Hepatocyte (in vitro differentiated cells): ENCODE data around the gene SYT2. TPM values are rescaled to one million over a fixed set of nuclear protein-coding genes. Genes with fewer than 3 reads are reported as not detected.

Source experiments
- DNase-seq: peaks from one replicate; pipeline ENCODE4 v3.0.0-alpha.2; 2016; ENCODE audit warnings: low spot score
- H2AFZ ChIP-seq: fragments of 200-600 bp; sonication (generic); 2 replicates; pipeline ENCODE4 v1.6.0; 2016; ENCODE audit warnings: antibody characterized with exemption, mild to moderate bottlenecking
- H3K27ac ChIP-seq: fragments of 200-600 bp; sonication (generic); 2 replicates; pipeline ENCODE4 v1.5.1; 2016; ENCODE audit warnings: mild to moderate bottlenecking
- H3K27me3 ChIP-seq: fragments of 200-600 bp; sonication (generic); 2 replicates; pipeline ENCODE4 v1.6.1; 2016
- H3K36me3 ChIP-seq: fragments of 200-600 bp; sonication (generic); replicated peaks from 2 replicates; pipeline ENCODE4 v1.5.1; 2016; ENCODE audit warnings: low read depth; ENCODE audit not compliant: insufficient read depth
- H3K4me1 ChIP-seq: fragments of 200-600 bp; sonication (generic); 2 replicates; pipeline ENCODE4 v1.5.1; 2016; ENCODE audit warnings: mild to moderate bottlenecking, moderate library complexity; ENCODE audit not compliant: insufficient read depth
- H3K4me2 ChIP-seq: fragments of 200-600 bp; sonication (generic); 2 replicates; pipeline ENCODE4 v1.6.0; 2016
- H3K4me3 ChIP-seq: fragments of 200-600 bp; sonication (generic); 2 replicates; pipeline ENCODE4 v1.5.1; 2016; ENCODE audit warnings: mild to moderate bottlenecking
- H3K79me2 ChIP-seq: fragments of 200-600 bp; sonication (generic); 2 replicates; pipeline ENCODE4 v1.6.0; 2017; ENCODE audit warnings: mild to moderate bottlenecking
- H3K9me2 ChIP-seq: fragments of 200-600 bp; sonication (generic); replicated peaks from 2 replicates; pipeline ENCODE4 v1.6.0; 2017; ENCODE audit warnings: mild to moderate bottlenecking; ENCODE audit not compliant: insufficient read depth
- H3K9me3 ChIP-seq: fragments of 200-600 bp; sonication (generic); 2 replicates; pipeline ENCODE4 v1.5.1; 2016; ENCODE audit warnings: low read depth, mild to moderate bottlenecking
- H4K20me1 ChIP-seq: fragments of 200-600 bp; sonication (generic); 2 replicates; pipeline ENCODE4 v1.6.0; 2016; ENCODE audit warnings: mild to moderate bottlenecking; ENCODE audit not compliant: insufficient read depth, poor library complexity, severe bottlenecking
- EZH2 ChIP-seq: fragments of 200-600 bp; sonication (generic); IDR thresholded peaks from 2 replicates; pipeline ENCODE4 v1.6.1; 2016; ENCODE audit warnings: antibody characterized with exemption, mild to moderate bottlenecking, borderline replicate concordance
- EZH2phosphoT487 ChIP-seq: fragments of 200-600 bp; sonication (generic); IDR thresholded peaks from one replicate; pipeline ENCODE4 v1.6.1; 2018; ENCODE audit warnings: antibody characterized with exemption, mild to moderate bottlenecking, low read depth, moderate library complexity; ENCODE audit not compliant: unreplicated experiment, severe bottlenecking
- WGBS: methylation state at CpG from one replicate; pipeline ENCODE4 v1.1.6; 2016; ENCODE audit warnings: low lambda C conversion rate; ENCODE audit errors: missing lambda C conversion rate; 5-methylcytosine and 5-hydroxymethylcytosine counted together
- polyA plus RNA-seq: library from polyadenylated mRNA; unstranded; fragments of >200 nt; fragmentation: Nextera tagmentation; extraction: Ambion mirVana; gene quantifications from 2 replicates; pipeline ENCODE4 v1.2.1, GENCODE V29; 2016
- total RNA-seq: library from RNA; depleted of rRNA; stranded (reverse); fragments of >200 nt; gene quantifications from 2 replicates; pipeline ENCODE4 v1.2.3, GENCODE V29; 2014
- TF ChIP-seq, protein P1 (sequence below): fragments of 200-600 bp; sonication (generic); IDR thresholded peaks from 2 replicates; pipeline ENCODE4 v1.5.1; 2016; ENCODE audit warnings: antibody characterized with exemption, mild to moderate bottlenecking; ENCODE audit not compliant: poor library complexity

SYT2 gene
- total and polyA plus RNA-seq, 2 experiments from 2014 or later = 0.81 to 0.90 TPM

DNA sequence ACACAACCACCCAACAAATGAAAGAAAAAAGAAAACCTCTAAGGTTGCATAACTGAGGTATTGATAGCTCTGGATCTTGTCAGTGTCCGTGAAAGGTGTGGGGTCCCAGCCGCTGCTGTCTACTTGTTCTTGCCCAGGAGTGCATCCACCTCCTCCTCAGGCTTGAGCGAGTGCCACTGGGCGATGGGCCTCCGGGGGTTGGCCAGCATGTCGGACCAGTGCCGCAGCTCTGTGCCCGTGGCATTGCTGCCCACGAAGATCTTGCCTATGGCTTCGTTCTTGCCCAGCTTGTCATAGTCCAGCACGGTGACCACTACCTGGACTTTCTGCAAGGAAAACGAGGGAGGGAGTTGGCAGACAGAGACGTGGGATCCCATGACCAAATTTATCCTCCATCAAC is 113.6 kb downstream of the SYT2 start:
- Histone ChIP-seq H3K79me2 (no peaks in the 10 kb centered on the region), H3K27me3 (no peaks in the 10 kb centered on the region)

DNA sequence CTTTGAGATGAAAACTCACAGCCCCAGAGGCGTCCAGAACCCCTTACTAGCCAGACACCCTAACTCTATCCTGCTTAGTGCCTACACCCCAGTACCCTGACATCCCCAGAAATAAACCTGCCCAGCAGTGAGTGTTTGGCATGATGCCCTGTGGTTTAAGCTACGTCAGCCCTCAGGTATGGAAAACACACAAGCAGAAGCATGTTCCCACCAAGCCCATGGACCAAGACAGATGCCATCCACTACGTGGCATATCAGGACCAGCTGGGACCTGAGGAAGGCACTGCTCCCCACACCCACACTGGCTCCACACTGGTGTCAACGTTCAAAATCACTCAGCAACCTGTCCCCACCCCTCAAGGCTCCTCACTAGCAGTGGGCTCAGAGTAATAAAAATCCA is 116.4 kb downstream of the SYT2 start:
- H4K20me1 ChIP-seq = no peaks in the 10 kb centered on the region
- H3K9me2 ChIP-seq = no peaks in the 10 kb centered on the region
- H3K4me2 ChIP-seq = no peak overlapping the region
- no peak for DNase-seq
- 97% methylated on average over 4 of the region's 4 CpGs for WGBS
- H3K27ac ChIP-seq = no peak overlapping the region
- no peak overlapping the region for H2AFZ ChIP-seq
- H3K36me3 ChIP-seq = no peaks in the 10 kb centered on the region
- no peaks in the 10 kb centered on the region for H3K27me3 ChIP-seq
- no peaks in the 10 kb centered on the region for H3K79me2 ChIP-seq
- H3K9me3 ChIP-seq = no peaks in the 10 kb centered on the region
- TF ChIP-seq, protein P1, sequence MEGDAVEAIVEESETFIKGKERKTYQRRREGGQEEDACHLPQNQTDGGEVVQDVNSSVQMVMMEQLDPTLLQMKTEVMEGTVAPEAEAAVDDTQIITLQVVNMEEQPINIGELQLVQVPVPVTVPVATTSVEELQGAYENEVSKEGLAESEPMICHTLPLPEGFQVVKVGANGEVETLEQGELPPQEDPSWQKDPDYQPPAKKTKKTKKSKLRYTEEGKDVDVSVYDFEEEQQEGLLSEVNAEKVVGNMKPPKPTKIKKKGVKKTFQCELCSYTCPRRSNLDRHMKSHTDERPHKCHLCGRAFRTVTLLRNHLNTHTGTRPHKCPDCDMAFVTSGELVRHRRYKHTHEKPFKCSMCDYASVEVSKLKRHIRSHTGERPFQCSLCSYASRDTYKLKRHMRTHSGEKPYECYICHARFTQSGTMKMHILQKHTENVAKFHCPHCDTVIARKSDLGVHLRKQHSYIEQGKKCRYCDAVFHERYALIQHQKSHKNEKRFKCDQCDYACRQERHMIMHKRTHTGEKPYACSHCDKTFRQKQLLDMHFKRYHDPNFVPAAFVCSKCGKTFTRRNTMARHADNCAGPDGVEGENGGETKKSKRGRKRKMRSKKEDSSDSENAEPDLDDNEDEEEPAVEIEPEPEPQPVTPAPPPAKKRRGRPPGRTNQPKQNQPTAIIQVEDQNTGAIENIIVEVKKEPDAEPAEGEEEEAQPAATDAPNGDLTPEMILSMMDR = no peak
- no peak for TF ChIP-seq EZH2phosphoT487
- H3K4me3 ChIP-seq = no peak overlapping the region
- H3K4me1 ChIP-seq = peaks cover 8% of the 10 kb centered on the region

More for the DNA sequence above, 113.6 kb downstream of the SYT2 start:
- H3K4me2 ChIP-seq = no peak overlapping the region
- H3K4me3 ChIP-seq = no peak overlapping the region
- no peaks in the 10 kb centered on the region for H4K20me1 ChIP-seq
- no peaks in the 10 kb centered on the region for H3K9me3 ChIP-seq
- H2AFZ ChIP-seq = no peak overlapping the region
- no peaks in the 10 kb centered on the region for H3K36me3 ChIP-seq
- WGBS = 93% methylated on average over 13 of the region's 13 CpGs
- H3K9me2 ChIP-seq = no peaks in the 10 kb centered on the region
- no peaks in the 10 kb centered on the region for H3K4me1 ChIP-seq
- no peak for TF ChIP-seq EZH2phosphoT487
- TF ChIP-seq, protein P1 = no peak
- TF ChIP-seq EZH2 = no peak
- DNase-seq = no peak
- H3K27ac ChIP-seq = no peak overlapping the region

DNA sequence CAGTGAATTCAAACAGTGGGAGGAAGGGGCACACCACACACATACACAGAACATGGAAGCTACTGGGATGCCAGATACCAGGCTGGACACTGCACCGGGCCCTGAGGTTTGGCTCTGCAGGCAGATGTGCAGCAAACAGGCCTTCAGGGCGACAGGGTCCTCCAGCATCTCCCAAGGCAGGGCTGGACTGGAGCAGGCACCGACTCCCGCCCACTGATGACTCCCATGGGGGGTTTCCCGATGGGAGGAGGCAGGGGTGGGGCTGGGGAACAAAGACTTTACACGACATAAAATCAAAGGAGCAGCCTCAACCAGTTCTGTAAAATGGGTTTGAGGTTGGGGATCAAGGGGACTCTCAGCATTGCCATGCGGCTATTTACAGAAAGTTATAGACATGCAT is 118.1 kb downstream of the SYT2 start:
- Histone ChIP-seq H3K4me3 (no peak overlapping the region), H3K36me3 (no peaks in the 10 kb centered on the region), H3K27ac (no peak overlapping the region), H3K4me2 (no peak overlapping the region), H3K9me2 (no peaks in the 10 kb centered on the region), H3K4me1 (peaks cover 12% of the 10 kb centered on the region), H2AFZ (no peak overlapping the region), H3K9me3 (no peaks in the 10 kb centered on the region), H4K20me1 (no peaks in the 10 kb centered on the region), H3K79me2 (no peaks in the 10 kb centered on the region), H3K27me3 (no peaks in the 10 kb centered on the region)
- no peak for DNase-seq
- TF ChIP-seq EZH2phosphoT487 = no peak
- no peak for TF ChIP-seq EZH2
- TF ChIP-seq, protein P1 = no peak
- 90% methylated on average over 7 of the region's 7 CpGs for WGBS

DNA sequence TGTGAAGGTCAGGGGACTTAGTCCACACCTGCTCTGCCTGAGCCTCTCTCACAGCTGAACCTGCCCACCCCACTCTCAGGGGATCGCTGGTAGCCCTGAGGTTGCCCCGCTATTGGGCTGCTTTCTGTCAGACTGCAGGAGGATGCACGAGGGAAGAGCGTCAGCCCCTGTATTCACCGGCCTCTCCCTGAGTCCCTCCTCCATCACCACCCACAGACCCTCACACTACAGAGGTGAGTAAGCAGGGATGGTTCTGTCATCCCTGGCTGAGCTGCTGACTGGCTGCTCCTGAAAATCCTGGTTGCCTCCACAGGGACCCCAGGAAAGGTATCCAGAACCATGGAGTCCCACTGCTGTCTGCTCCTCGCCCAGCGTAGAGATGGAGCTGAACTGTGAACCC is 118.7 kb downstream of the SYT2 start:
- TF ChIP-seq EZH2 (no peak), EZH2phosphoT487 (no peak)
- TF ChIP-seq, protein P1 = no peak
- WGBS = 96% methylated on average over 7 of the region's 7 CpGs

More for the DNA sequence above, 118.7 kb downstream of the SYT2 start:
- Histone ChIP-seq H4K20me1 (no peaks in the 10 kb centered on the region), H3K79me2 (no peaks in the 10 kb centered on the region), H3K4me1 (peaks cover 15% of the 10 kb centered on the region), H3K27me3 (no peaks in the 10 kb centered on the region), H3K27ac (no peak overlapping the region), H3K4me3 (no peak overlapping the region), H3K4me2 (no peak overlapping the region), H3K9me3 (no peaks in the 10 kb centered on the region), H3K9me2 (no peaks in the 10 kb centered on the region), H3K36me3 (no peaks in the 10 kb centered on the region), H2AFZ (no peak overlapping the region)
- no peak for DNase-seq
